HCT116 (cell line): ENCODE data around the gene RASGEF1C. TPM values are rescaled to one million over a fixed set of nuclear protein-coding genes. Genes with fewer than 3 reads are reported as not detected.

Experiments used
- ATAC-seq: fragments of 200-7000 bp; cut with Tn5 transposase; 2 replicates; pipeline ENCODE4 v1.9.1; 2020; ENCODE audit warnings: mild to moderate bottlenecking, moderate library complexity
- BruUV-seq: library from RNA; stranded (reverse); fragments of 400-500 nt; replicated peaks from 2 replicates; lab custom pipeline; 2021; lab: Mats Ljungman, UMichigan
- CTCF ChIA-PET: fragments of 300-600 bp; sonication (Branson Sonifier 250); formaldehyde crosslinking; loops from one replicate; lab custom pipeline; 2021; ENCODE audit warnings: antibody characterized with exemption; lab: Charles Lee
- POLR2A ChIA-PET: fragments of 300-600, 350-600 bp; sonication (Branson Sonifier 250); formaldehyde crosslinking; loops from one replicate; lab custom pipeline; 2021; ENCODE audit warnings: antibody characterized with exemption; lab: Charles Lee
- RAD21 ChIA-PET, 2 experiments: fragments of 300-600 bp; sonication (Branson Sonifier 250); formaldehyde crosslinking; loops; one replicate each; lab custom pipeline; 2023; ENCODE audit warnings: low total read pairs in 2 of 2; ENCODE audit not compliant: uncharacterized antibody in 2 of 2, unreplicated experiment in 2 of 2, low non-redundant PET in 1 of 2; lab: Charles Lee
- DNase-seq: peaks from one replicate; pipeline ENCODE4 v3.0.0-alpha.2; 2010; ENCODE audit warnings: low read depth, low spot score
- H2AFZ ChIP-seq: fragments of 200-600 bp; shearing (Covaris generic), sonication (generic); 2 replicates; pipeline ENCODE4 v1.6.1; 2017; ENCODE audit warnings: low read depth, mixed run types, mixed read lengths, antibody characterized with exemption, low read length; ENCODE audit not compliant: poor library complexity, severe bottlenecking
- H3K27ac ChIP-seq: 2 replicates; pipeline ENCODE4 v1.5.1; 2012; ENCODE audit warnings: low read depth, low read length
- H3K27me3 ChIP-seq: fragments of 200-600 bp; sonication (generic); 2 replicates; pipeline ENCODE4 v1.6.1; 2016; ENCODE audit warnings: mixed run types, low read length, mixed read lengths; ENCODE audit not compliant: insufficient read depth
- H3K36me3 ChIP-seq, 2 experiments: fragments of 200-500 bp in 1 of 2; fragments of 200-600 bp in 1 of 2; sonication (Bioruptor generic) in 1 of 2; sonication (generic) in 1 of 2; 2 replicates each; pipeline versions ENCODE4 v1.5.1 to v1.6.1; 2014 to 2016; ENCODE audit warnings: low read length in 2 of 2, inconsistent platforms in 1 of 2, mixed read lengths in 1 of 2, mixed run types in 1 of 2; ENCODE audit not compliant: insufficient read depth in 2 of 2, control insufficient read depth in 1 of 2
- H3K4me1 ChIP-seq, 2 experiments: fragments of 200-600 bp in 1 of 2; sonication (generic) in 1 of 2; 2 replicates each; pipeline versions ENCODE4 v1.5.1 to v1.6.1; 2012 to 2017; ENCODE audit warnings: low read length in 2 of 2, inconsistent platforms in 1 of 2, mild to moderate bottlenecking in 1 of 2, mixed read lengths in 1 of 2, mixed run types in 1 of 2, moderate library complexity in 1 of 2; ENCODE audit not compliant: insufficient read depth in 2 of 2, control insufficient read depth in 1 of 2
- H3K4me2 ChIP-seq: fragments of 200-600 bp; sonication (generic); 2 replicates; pipeline ENCODE4 v1.6.1; 2017; ENCODE audit warnings: mixed run types, low read length, mixed read lengths
- H3K4me3 ChIP-seq, 2 experiments: fragments of 200-600 bp in 1 of 2; sonication (generic) in 1 of 2; replicated peaks in 1 of 2; 2 replicates each; pipeline ENCODE4 v1.5.1; 2011 to 2016; ENCODE audit warnings: low read length in 2 of 2, control low read depth in 1 of 2, low read depth in 1 of 2, mild to moderate bottlenecking in 1 of 2, mixed read lengths in 1 of 2, mixed run types in 1 of 2
- H3K79me2 ChIP-seq: fragments of 200-600 bp; sonication (generic); 2 replicates; pipeline ENCODE4 v1.6.1; 2017; ENCODE audit warnings: mild to moderate bottlenecking, mixed run types, low read length, moderate library complexity, mixed read lengths; ENCODE audit not compliant: insufficient read depth
- H3K9ac ChIP-seq: fragments of 200-600 bp; sonication (generic); 2 replicates; pipeline ENCODE4 v1.6.1; 2016; ENCODE audit warnings: low read length, mixed read lengths
- H3K9me2 ChIP-seq: fragments of 200-600 bp; sonication (generic), shearing (Covaris generic); 2 replicates; pipeline ENCODE4 v1.6.1; 2017; ENCODE audit warnings: mixed run types, mild to moderate bottlenecking, moderate library complexity; ENCODE audit not compliant: insufficient read depth
- H3K9me3 ChIP-seq, 2 experiments: fragments of 200-500 bp in 1 of 2; fragments of 200-600 bp in 1 of 2; sonication (Bioruptor generic) in 1 of 2; sonication (generic) in 1 of 2; 2 replicates each; pipeline ENCODE4 v1.6.1; 2014 to 2017; ENCODE audit warnings: low read length in 2 of 2, mixed read lengths in 2 of 2, inconsistent platforms in 1 of 2, low read depth in 1 of 2, mild to moderate bottlenecking in 1 of 2, mixed run types in 1 of 2, moderate library complexity in 1 of 2; ENCODE audit not compliant: control insufficient read depth in 1 of 2, insufficient read depth in 1 of 2
- H4K20me1 ChIP-seq: fragments of 200-600 bp; sonication (generic), shearing (Covaris generic); 2 replicates; pipeline ENCODE4 v1.6.1; 2017; ENCODE audit warnings: mixed run types, mild to moderate bottlenecking, moderate library complexity; ENCODE audit not compliant: insufficient read depth
- ATF3 ChIP-seq: IDR thresholded peaks from 2 replicates; pipeline ENCODE4 v1.6.1; 2012
- CBX3 ChIP-seq: IDR thresholded peaks from 2 replicates; pipeline ENCODE4 v1.6.1; 2012; ENCODE audit warnings: low read depth
- EGR1 ChIP-seq: IDR thresholded peaks from 2 replicates; pipeline ENCODE4 v1.6.1; 2012; ENCODE audit warnings: low read depth
- EZH2 ChIP-seq: fragments of 200-600 bp; sonication (generic); IDR thresholded peaks from 2 replicates; pipeline ENCODE4 v1.6.1; 2017; ENCODE audit warnings: antibody characterized with exemption, mixed run types
- EZH2phosphoT487 ChIP-seq: fragments of 200-600 bp; IDR thresholded peaks from 2 replicates; pipeline ENCODE4 v1.6.1; 2018; ENCODE audit warnings: antibody characterized with exemption, borderline replicate concordance
- FOSL1 ChIP-seq: IDR thresholded peaks from 2 replicates; pipeline ENCODE4 v1.6.1; 2012; ENCODE audit warnings: low read depth
- JUND ChIP-seq: IDR thresholded peaks from 2 replicates; pipeline ENCODE4 v1.6.1; 2012
- MAX ChIP-seq: IDR thresholded peaks from 2 replicates; pipeline ENCODE4 v1.6.1; 2012
- SIN3A ChIP-seq: IDR thresholded peaks from 2 replicates; pipeline ENCODE4 v1.6.1; 2012; ENCODE audit warnings: low read depth
- SRF ChIP-seq: IDR thresholded peaks from 2 replicates; pipeline ENCODE4 v1.6.1; 2012; ENCODE audit warnings: low read depth
- TCF7L2 ChIP-seq: IDR thresholded peaks from 2 replicates; pipeline ENCODE4 v1.7.0; 2011; ENCODE audit warnings: borderline replicate concordance, inconsistent platforms; ENCODE audit not compliant: insufficient read depth, insufficient read length; ENCODE audit errors: extremely low read depth
- ZFX ChIP-seq: fragments of 450-650 bp; IDR thresholded peaks from 2 replicates; pipeline ENCODE4 v1.6.1; 2017
- ZNF274 ChIP-seq: fragments of 200-500 bp; sonication (Bioruptor generic); IDR thresholded peaks from 2 replicates; pipeline ENCODE4 v1.6.1; 2014; ENCODE audit warnings: mild to moderate bottlenecking, low read depth, low read length, inconsistent platforms
- intact Hi-C: fragments of 100-400 bp; cut with micrococcal nuclease; formaldehyde crosslinking; loops from 2 replicates; pipeline ENCODE4 v1.10.0; 2022
- total RNA-seq: library from RNA; stranded (reverse); gene quantifications from one replicate; pipeline ENCODE4 v1.2.1, GENCODE V29; 2021; ENCODE audit not compliant: unreplicated experiment

Gene RASGEF1C
- total RNA-seq, 1 experiment from 2014 or later = 1.2 TPM

- H3K36me3 ChIP-seq = no peaks in the 10 kb centered on the region
- no peak overlapping the region for H3K9ac ChIP-seq
- RAD21 ChIA-PET = no interaction called here
- H3K27ac ChIP-seq = no peak overlapping the region
- intact Hi-C loops = no loop called here
- H3K4me2 ChIP-seq = no peak overlapping the region
- ATAC-seq = no peak
- TF ChIP-seq CBX3 (no peak), EZH2phosphoT487 (no peak), EZH2 (no peak)
- TF ChIP-seq, all 23 proteins: peak for 0
- ChIA-PET CTCF (no interaction called here), POLR2A (no interaction called here)
- DNase-seq = no peak
- Histone ChIP-seq H2AFZ (no peak overlapping the region), H3K4me3 (no peak overlapping the region), H3K4me1 (peaks cover 5 to 17% of the 10 kb centered on the region in 2 experiments), H3K79me2 (no peaks in the 10 kb centered on the region), H3K9me2 (no peaks in the 10 kb centered on the region), H3K27me3 (no peaks in the 10 kb centered on the region), H4K20me1 (no peaks in the 10 kb centered on the region), H3K9me3 (no peaks in the 10 kb centered on the region)
- no TSS peak for BruUV-seq
Observed at GRCh38 chr5:180130291-180130869, 78.6 kb downstream of the RASGEF1C start.

- Histone ChIP-seq H3K36me3 (no peaks in the 10 kb centered on the region), H3K9ac (no peak overlapping the region), H3K4me2 (no peak overlapping the region), H2AFZ (no peak overlapping the region), H3K9me3 (no peaks in the 10 kb centered on the region), H3K27ac (no peak overlapping the region), H4K20me1 (no peaks in the 10 kb centered on the region), H3K27me3 (no peaks in the 10 kb centered on the region), H3K4me3 (no peak overlapping the region), H3K9me2 (no peaks in the 10 kb centered on the region), H3K79me2 (no peaks in the 10 kb centered on the region), H3K4me1 (peaks cover 0 to 9% of the 10 kb centered on the region in 2 experiments; a peak in 1 of 4 replicates)
- RAD21 ChIA-PET = no interaction called here
- TF ChIP-seq ATF3 = no peak
- TF ChIP-seq SIN3A = no peak
- no peak for TF ChIP-seq FOSL1
- TF ChIP-seq ZFX = no peak
- TF ChIP-seq ZNF274 = no peak
- TF ChIP-seq MAX = no peak
- TF ChIP-seq CBX3 = no peak
- TF ChIP-seq EZH2 = no peak
- TF ChIP-seq SRF = no peak
- no peak for TF ChIP-seq TCF7L2
- TF ChIP-seq EGR1 = no peak
- no peak for TF ChIP-seq JUND
- CTCF ChIA-PET = no interaction called here
- no TSS peak for BruUV-seq
- DNase-seq (no peak), ATAC-seq (no peak)
- intact Hi-C loops = loop anchor here (5.0 to 10.0 kb wide), 3 partner anchors 165 to 543 kb away; partner anchors contain the start of gene MAPK9
- POLR2A ChIA-PET = no interaction called here
Observed at GRCh38 chr5:180129291-180130190, 79.5 kb downstream of the RASGEF1C start.
